Loucy (cell line): ENCODE measurements around the gene NLRC4.

Source experiments
- H2AFZ ChIP-seq: fragments of 200-600 bp; sonication (generic); 2 replicates; pipeline ENCODE4 v1.6.0; 2016; ENCODE audit warnings: antibody characterized with exemption, mild to moderate bottlenecking, low read length, moderate library complexity
- H3F3A ChIP-seq: fragments of 200-600 bp; 2 replicates; pipeline ENCODE4 v1.6.0; 2016; ENCODE audit warnings: antibody characterized with exemption, low read depth, mild to moderate bottlenecking
- H3K27me3 ChIP-seq: fragments of 200-600 bp; sonication (generic); 2 replicates; pipeline ENCODE4 v1.6.1; 2014; ENCODE audit warnings: low read length, mild to moderate bottlenecking; ENCODE audit not compliant: insufficient read depth, poor library complexity, severe bottlenecking
- H3K36me3 ChIP-seq: fragments of 200-600 bp; sonication (generic); 2 replicates; pipeline ENCODE4 v1.6.1; 2016; ENCODE audit warnings: low read length; ENCODE audit not compliant: insufficient read depth
- H3K4me1 ChIP-seq: fragments of 200-600 bp; sonication (generic); 2 replicates; pipeline ENCODE4 v1.5.1; 2014; ENCODE audit warnings: low read length, mild to moderate bottlenecking; ENCODE audit not compliant: insufficient read depth, poor library complexity, severe bottlenecking
- H3K4me2 ChIP-seq: fragments of 200-600 bp; sonication (generic); 2 replicates; pipeline ENCODE4 v1.6.0; 2014; ENCODE audit warnings: antibody characterized with exemption, low read length, low read depth, mild to moderate bottlenecking; ENCODE audit not compliant: poor library complexity, severe bottlenecking
- H3K4me3 ChIP-seq: fragments of 200-600 bp; sonication (generic); 2 replicates; pipeline ENCODE4 v1.5.1; 2014; ENCODE audit warnings: low read length, mild to moderate bottlenecking, mixed read lengths; ENCODE audit not compliant: poor library complexity, severe bottlenecking
- H3K79me2 ChIP-seq: fragments of 200-600 bp; sonication (generic); 2 replicates; pipeline ENCODE4 v1.6.1; 2014; ENCODE audit warnings: low read length; ENCODE audit not compliant: insufficient read depth
- H3K9ac ChIP-seq: fragments of 200-600 bp; sonication (generic); 2 replicates; pipeline ENCODE4 v1.6.0; 2014; ENCODE audit warnings: mild to moderate bottlenecking, low read depth, low read length, moderate library complexity; ENCODE audit not compliant: poor library complexity, severe bottlenecking
- H3K9me2 ChIP-seq: fragments of 200-600 bp; sonication (generic); replicated peaks from 2 replicates; pipeline ENCODE4 v1.6.1; 2016; ENCODE audit warnings: low read depth, low read length, mixed read lengths
- H3K9me3 ChIP-seq: fragments of 200-600 bp; sonication (generic); 2 replicates; pipeline ENCODE4 v1.6.1; 2014; ENCODE audit warnings: mild to moderate bottlenecking, antibody characterized with exemption, low read length, low read depth; ENCODE audit not compliant: insufficient read depth
- H4K20me1 ChIP-seq: fragments of 200-600 bp; sonication (generic); 2 replicates; pipeline ENCODE4 v1.6.0; 2014; ENCODE audit warnings: antibody characterized with exemption, low read length, mild to moderate bottlenecking; ENCODE audit not compliant: insufficient read depth, poor library complexity, severe bottlenecking
- CTCF ChIP-seq: fragments of 200-600 bp; sonication (generic); conservative IDR thresholded peaks from 2 replicates; pipeline ENCODE4 v1.5.1; 2014; ENCODE audit warnings: mild to moderate bottlenecking, antibody characterized with exemption, low read length
- EZH2phosphoT487 ChIP-seq: fragments of 200-600 bp; IDR thresholded peaks from 2 replicates; pipeline ENCODE4 v1.6.1; 2018; ENCODE audit warnings: antibody characterized with exemption, mild to moderate bottlenecking, moderate library complexity, borderline replicate concordance

NLRC4 gene

GRCh38 chr2:32248299-32248698 lies 16.4 kb downstream of the NLRC4 start:
- Histone ChIP-seq H4K20me1 (no peaks in the 10 kb centered on the region), H3K4me3 (no peak overlapping the region), H3K9me2 (no peaks in the 10 kb centered on the region), H3K9me3 (no peaks in the 10 kb centered on the region), H3K4me2 (no peak overlapping the region), H2AFZ (no peak overlapping the region), H3F3A (no peaks in the 10 kb centered on the region), H3K79me2 (no peaks in the 10 kb centered on the region), H3K9ac (no peak overlapping the region), H3K4me1 (no peaks in the 10 kb centered on the region), H3K36me3 (no peaks in the 10 kb centered on the region), H3K27me3 (no peaks in the 10 kb centered on the region)
- TF ChIP-seq CTCF (no peak), EZH2phosphoT487 (no peak)

GRCh38 chr2:32246911-32247310 lies 17.8 kb downstream of the NLRC4 start:
- Histone ChIP-seq H3K27me3 (no peaks in the 10 kb centered on the region), H3K36me3 (no peaks in the 10 kb centered on the region), H3K4me1 (no peaks in the 10 kb centered on the region), H3F3A (no peaks in the 10 kb centered on the region), H4K20me1 (no peaks in the 10 kb centered on the region), H3K9me2 (no peaks in the 10 kb centered on the region), H3K9ac (no peak overlapping the region), H3K79me2 (no peaks in the 10 kb centered on the region), H3K4me2 (no peak overlapping the region), H3K4me3 (no peak overlapping the region), H3K9me3 (no peaks in the 10 kb centered on the region), H2AFZ (no peak overlapping the region)
- TF ChIP-seq CTCF (no peak), EZH2phosphoT487 (no peak)

- Histone ChIP-seq H3K4me1 (no peaks in the 10 kb centered on the region), H3K9ac (no peak overlapping the region), H3K9me2 (no peaks in the 10 kb centered on the region; the same call in 1 of the 2 replicates), H3K79me2 (no peaks in the 10 kb centered on the region), H2AFZ (no peak overlapping the region), H3F3A (no peaks in the 10 kb centered on the region), H4K20me1 (no peaks in the 10 kb centered on the region), H3K9me3 (no peaks in the 10 kb centered on the region), H3K36me3 (no peaks in the 10 kb centered on the region), H3K4me2 (no peak overlapping the region), H3K4me3 (no peak overlapping the region), H3K27me3 (no peaks in the 10 kb centered on the region)
- TF ChIP-seq CTCF (no peak), EZH2phosphoT487 (no peak)
These were observed 22.4 kb downstream of the NLRC4 start for GRCh38 chr2:32242331-32242730.
